Epithelial cell of esophagus (primary cell): ENCODE data around the gene PPP1R3A.
A peak's percentile ranks its signal among the peaks of the same experiment; 100 is the strongest.

ENCODE experiments used
- DNase-seq: peaks from one replicate; pipeline ENCODE4 v3.0.0; 2010; ENCODE audit warnings: low read depth
- H3K4me3 ChIP-seq: 2 replicates; pipeline ENCODE4 v1.5.1; 2011; ENCODE audit warnings: mild to moderate bottlenecking, low read length, control low read depth
- CTCF ChIP-seq: IDR thresholded peaks from 2 replicates; pipeline ENCODE4 v1.5.1; 2011; ENCODE audit warnings: low read depth, mild to moderate bottlenecking, low read length, control low read depth, inconsistent platforms; ENCODE audit not compliant: insufficient read depth; ENCODE audit errors: missing control alignments

PPP1R3A gene

DNA sequence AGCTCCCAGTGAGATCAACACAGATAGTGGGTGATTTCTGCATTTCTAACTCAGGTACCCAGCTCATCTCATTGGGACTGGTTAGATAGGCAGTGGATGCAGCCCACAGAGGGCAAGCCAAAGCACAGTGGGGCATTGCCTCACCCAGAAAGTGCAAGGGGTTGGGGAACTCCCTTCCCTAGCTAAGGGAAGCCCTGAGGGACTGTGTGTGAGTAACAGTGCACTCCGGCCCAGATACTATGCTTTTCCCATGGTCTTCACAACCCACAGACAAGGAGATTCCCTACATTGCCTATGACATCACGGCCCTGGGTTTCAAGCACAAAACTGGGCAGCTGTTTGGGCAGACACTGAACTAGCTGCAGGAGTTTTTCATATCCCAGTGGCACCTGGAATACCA lies 62.8 kb downstream of the PPP1R3A start:
- DNase-seq = peak; percentile 72
- H3K4me3 ChIP-seq = no peak overlapping the region
- no peak for TF ChIP-seq CTCF

- no peak for TF ChIP-seq CTCF
- no peak overlapping the region for H3K4me3 ChIP-seq
- DNase-seq = no peak
Observed at GRCh38 chr7:113840954-113841353, 77.9 kb downstream of the PPP1R3A start.

- no peak overlapping the region for H3K4me3 ChIP-seq
- DNase-seq = no peak
- no peak for TF ChIP-seq CTCF
Observed at GRCh38 chr7:113835367-113835766, 83.4 kb downstream of the PPP1R3A start.

GRCh38 chr7:113832196-113832745 lies 86.5 kb downstream of the PPP1R3A start:
- no peak overlapping the region for H3K4me3 ChIP-seq
- DNase-seq = no peak
- no peak for TF ChIP-seq CTCF

DNA sequence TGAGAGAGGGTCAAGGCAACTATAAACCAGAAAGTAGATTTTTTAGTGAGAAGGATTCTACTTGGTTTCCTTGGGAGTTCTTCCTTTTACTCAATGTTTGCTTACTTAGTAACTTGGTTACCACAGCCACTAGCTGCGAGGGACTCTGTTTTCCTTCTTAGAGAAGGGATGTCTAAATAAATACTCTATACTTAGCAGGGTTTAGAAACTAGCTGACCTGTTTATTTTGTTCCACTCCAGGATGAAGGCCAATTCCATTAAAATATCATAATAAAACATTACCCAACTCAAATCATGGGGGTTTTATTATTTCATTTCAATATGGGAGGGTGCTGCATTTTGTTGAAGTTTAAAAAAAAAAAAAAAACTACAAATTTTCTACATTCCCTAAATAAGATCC lies 87.3 kb downstream of the PPP1R3A start:
- no peak overlapping the region for H3K4me3 ChIP-seq
- no peak for TF ChIP-seq CTCF
- DNase-seq = peak; percentile 15

- TF ChIP-seq CTCF = no peak
- H3K4me3 ChIP-seq = no peak overlapping the region
- DNase-seq = no peak
Observed at GRCh38 chr7:113828581-113828980, 90.2 kb downstream of the PPP1R3A start.
